Tibial nerve (tissue), 4 donors: Measurements from ENCODE around the gene MAPKAP1. TPM values are rescaled to one million over a fixed set of nuclear protein-coding genes. Genes with fewer than 3 reads are reported as not detected.

Experiments used
- DNase-seq, 2 donors: peaks; one replicate each; pipeline ENCODE4 v3.0.0-alpha.2; 2019; ENCODE audit warnings: low spot score in 2 of 2
- H3K27ac ChIP-seq, 4 donors: fragments of 200-600 bp; sonication (generic) in 3 of 4; one replicate each; pipeline ENCODE4 v1.5.1; 2017 to 2019; ENCODE audit warnings: mild to moderate bottlenecking in 1 of 4
- H3K27me3 ChIP-seq, 2 donors: fragments of 200-600 bp; sonication (generic) in 1 of 2; one replicate each; pipeline versions ENCODE4 v1.5.1 to v1.6.0; 2017 to 2019
- H3K36me3 ChIP-seq, 3 donors: fragments of 200-600 bp; sonication (generic); one replicate each; pipeline ENCODE4 v1.5.1; 2018 to 2019
- H3K4me1 ChIP-seq, 4 donors: fragments of 200-600 bp; sonication (generic) in 3 of 4; one replicate each; pipeline ENCODE4 v1.5.1; 2017 to 2019
- H3K4me3 ChIP-seq, 4 donors: fragments of 200-600 bp; sonication (generic) in 3 of 4; one replicate each; pipeline ENCODE4 v1.5.1; 2017 to 2019; ENCODE audit warnings: mild to moderate bottlenecking in 1 of 4, moderate library complexity in 1 of 4
- H3K9me3 ChIP-seq, 4 donors: fragments of 200-600 bp; sonication (generic) in 3 of 4; one replicate each; pipeline ENCODE4 v1.5.1; 2017 to 2019
- CTCF ChIP-seq, 5 experiments: fragments of 200-600 bp in 3 of 5; fragments of 450-650 bp in 2 of 5; sonication (generic) in 3 of 5; IDR thresholded peaks; one replicate each; pipeline ENCODE4 v1.5.1; 2016 to 2019; ENCODE audit warnings: antibody characterized with exemption in 5 of 5, mild to moderate bottlenecking in 3 of 5, moderate library complexity in 2 of 5
- EP300 ChIP-seq, 2 donors: sonication (generic); formaldehyde crosslinking; IDR thresholded peaks; one replicate each; pipeline ENCODE4 v1.6.1; 2017; ENCODE audit warnings: antibody characterized with exemption in 2 of 2, mild to moderate bottlenecking in 1 of 2
- POLR2A ChIP-seq, 2 donors: fragments of 450-650 bp; IDR thresholded peaks; one replicate each; pipeline ENCODE4 v1.6.1; 2017; ENCODE audit warnings: antibody characterized with exemption in 2 of 2, mild to moderate bottlenecking in 2 of 2, moderate library complexity in 2 of 2
- WGBS, 2 donors: methylation state at CpG; one replicate each; pipeline ENCODE4 v1.1.5; 2018; 5-methylcytosine and 5-hydroxymethylcytosine counted together
- total RNA-seq, 4 donors: library from RNA; depleted of rRNA; stranded (reverse); fragments of >200 nt; gene quantifications; one replicate each; pipeline ENCODE4 v1.1.0, GENCODE V29; 2016

MAPKAP1 gene
- total RNA-seq, 4 donors from 2014 or later = 61.4 to 111 (median 92.7) TPM

GRCh38 chr9:125409637-125410521 is 297.1 kb downstream of the MAPKAP1 start:
- no peak overlapping the region for H3K27ac ChIP-seq
- H3K36me3 ChIP-seq = no peaks in the 10 kb centered on the region
- DNase-seq = peak in 1 of 2 donors; percentile 16
- H3K27me3 ChIP-seq = peaks cover 0 to 14% of the 10 kb centered on the region in 2 donors
- H3K9me3 ChIP-seq = no peaks in the 10 kb centered on the region
- WGBS, 2 donors = 92 to 96% methylated on average over 13 of the region's 13 CpGs
- peaks cover 0 to 14% (median 6%) of the 10 kb centered on the region in 4 donors for H3K4me1 ChIP-seq
- peak overlapping the region in 1 of 4 donors; percentile 37 for H3K4me3 ChIP-seq
- TF ChIP-seq POLR2A (IDR thresholded peaks at IDR 0.05) (no peak), EP300 (IDR thresholded peaks at IDR 0.05) (no peak), CTCF (IDR thresholded peaks at IDR 0.05) (no peak)

GRCh38 chr9:125409217-125409636 is 297.8 kb downstream of the MAPKAP1 start:
- peaks cover 0 to 14% of the 10 kb centered on the region in 2 donors for H3K27me3 ChIP-seq
- TF ChIP-seq POLR2A (IDR thresholded peaks at IDR 0.05) (no peak), EP300 (IDR thresholded peaks at IDR 0.05) (no peak), CTCF (IDR thresholded peaks at IDR 0.05) (no peak)
- H3K4me3 ChIP-seq = no peak overlapping the region
- H3K9me3 ChIP-seq = no peaks in the 10 kb centered on the region
- 70 to 76% methylated on average over 17 to 20 of the region's 20 CpGs for WGBS, 2 donors
- H3K4me1 ChIP-seq = peaks cover 0 to 14% (median 6%) of the 10 kb centered on the region in 4 donors
- no peaks in the 10 kb centered on the region for H3K36me3 ChIP-seq
- DNase-seq = no peak
- no peak overlapping the region for H3K27ac ChIP-seq

GRCh38 chr9:125407974-125408900 is 298.8 kb downstream of the MAPKAP1 start:
- TF ChIP-seq POLR2A (IDR thresholded peaks at IDR 0.05) (no peak), EP300 (IDR thresholded peaks at IDR 0.05) (no peak), CTCF (IDR thresholded peaks at IDR 0.05) (peak; percentile 60 to 92 (median 83))
- 7 to 11% methylated on average over 34 to 62 of the region's 104 CpGs for WGBS, 2 donors
- peak; percentile 56 to 68 for DNase-seq
- peaks cover 0 to 14% of the 10 kb centered on the region in 2 donors for H3K27me3 ChIP-seq
- peaks cover 0 to 14% (median 6%) of the 10 kb centered on the region in 4 donors for H3K4me1 ChIP-seq
- H3K36me3 ChIP-seq = no peaks in the 10 kb centered on the region
- no peaks in the 10 kb centered on the region for H3K9me3 ChIP-seq
- H3K27ac ChIP-seq = peak overlapping the region in 1 of 4 donors; percentile 50
- peak overlapping the region; percentile 30 to 72 (median 60) for H3K4me3 ChIP-seq

- no peak for TF ChIP-seq POLR2A (IDR thresholded peaks at IDR 0.05)
- no peak for TF ChIP-seq EP300 (IDR thresholded peaks at IDR 0.05)
- no peak for TF ChIP-seq CTCF (IDR thresholded peaks at IDR 0.05)
- H3K27me3 ChIP-seq = peaks cover 0 to 14% of the 10 kb centered on the region in 2 donors
- 31 to 65% methylated on average over 8 to 16 of the region's 17 CpGs for WGBS, 2 donors
- H3K4me1 ChIP-seq = peaks cover 0 to 14% (median 6%) of the 10 kb centered on the region in 4 donors
- DNase-seq = no peak
- H3K36me3 ChIP-seq = no peaks in the 10 kb centered on the region
- no peaks in the 10 kb centered on the region for H3K9me3 ChIP-seq
- H3K27ac ChIP-seq = no peak overlapping the region
- H3K4me3 ChIP-seq = peak overlapping the region; percentile 30 to 72 (median 60)
Measured at GRCh38 chr9:125407432-125407973, 299.5 kb downstream of the MAPKAP1 start.
